Right renal pelvis (tissue), 4 donors: ENCODE data around the gene RAB39B. TPM values are rescaled to one million over a fixed set of nuclear protein-coding genes. Genes with fewer than 3 reads are reported as not detected.

ENCODE experiments used
- DNase-seq, 4 donors: peaks; one replicate each; pipeline ENCODE4 v3.0.0-alpha.2; 2013; ENCODE audit warnings: low read depth in 4 of 4, low spot score in 3 of 4, missing footprints in 1 of 4
- polyA plus RNA-seq, 4 donors: library from polyadenylated mRNA; unstranded; fragments of 120-200 nt; gene quantifications; one replicate each; pipeline ENCODE4 v1.2.1, GENCODE V29; 2013; ENCODE audit not compliant: insufficient read length in 4 of 4

Gene RAB39B
- polyA plus RNA-seq, 4 donors = 2.9 to 3.3 (median 3.2) TPM

- peak; percentile 66 to 82 (median 78) for DNase-seq
These were observed 47.9 kb downstream of the RAB39B start, which contains the start of gene VBP1 for GRCh38 chrX:155216179-155216939. Gene VBP1, plus strand, starts transcription at chrX:155216460. Its CDS starts 23 bp downstream, at chrX:155216483.

- no peak for DNase-seq
These were observed 48.7 kb downstream of the RAB39B start for GRCh38 chrX:155215443-155216178.

DNA sequence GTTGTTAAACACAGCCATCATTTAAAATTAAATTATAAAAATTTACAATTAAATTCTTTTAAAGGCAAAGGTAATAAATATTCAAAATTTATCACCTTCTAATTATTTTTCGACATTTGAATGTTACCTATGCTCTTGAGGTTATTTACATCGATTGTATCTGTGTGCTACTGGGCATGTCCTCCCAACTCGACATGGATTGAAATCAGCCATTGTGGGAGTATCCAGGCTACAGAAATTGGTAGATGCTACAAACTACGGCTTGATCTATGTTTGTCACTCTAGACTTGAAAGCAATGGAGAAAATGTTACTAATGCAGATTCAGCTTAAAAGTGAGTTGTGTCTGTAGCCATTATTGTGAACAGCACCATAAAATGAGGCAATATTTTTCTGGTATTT, 50.6 kb downstream of the RAB39B start:
- DNase-seq = no peak

DNA sequence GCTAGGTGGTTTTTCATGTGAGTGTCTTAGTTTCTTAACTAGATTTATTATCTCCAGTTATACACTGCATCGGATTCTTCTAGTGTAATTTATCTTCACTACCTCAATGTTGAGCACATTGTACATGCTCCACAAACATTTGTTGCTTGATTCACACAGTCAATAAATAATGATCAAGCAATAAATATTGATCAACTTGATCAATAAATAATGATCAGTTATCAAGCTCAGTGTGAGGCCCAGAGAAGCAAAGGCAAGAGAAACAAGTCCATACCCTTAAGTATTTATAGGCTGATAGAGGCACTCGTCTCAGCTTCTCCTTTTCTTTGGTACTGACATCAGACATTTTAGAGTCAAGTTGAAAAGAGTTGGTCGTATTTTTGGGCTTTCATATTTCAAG, 53.1 kb downstream of the RAB39B start:
- no peak for DNase-seq

Other genes starting within 250 kb of the RAB39B start
- 10 to 100 TPM; 13.9 to 18.7 (median 16.0) TPM for gene F8, start 241.8 kb downstream of the RAB39B start, polyA plus RNA-seq
- 100 to 1,000 TPM; 111 to 121 (median 120) TPM for gene FUNDC2, start 237.6 kb downstream of the RAB39B start, polyA plus RNA-seq
- gene CMC4, start 193.4 kb downstream of the RAB39B start, polyA plus RNA-seq = 10 to 100 TPM in 3 of 4 donors, 1 to 10 TPM in 1; 8.6 to 10.7 (median 10.3) TPM
- gene MTCP1, start 193.4 kb downstream of the RAB39B start, polyA plus RNA-seq = 10 to 100 TPM; 19.9 to 27.5 (median 24.5) TPM
- gene BRCC3, start 193.0 kb downstream of the RAB39B start, polyA plus RNA-seq = 10 to 100 TPM; 27.1 to 31.2 (median 29.8) TPM
- 100 to 1,000 TPM in 3 of 4 donors, 10 to 100 TPM in 1; 81.3 to 112 (median 103) TPM for gene VBP1, start 48.0 kb downstream of the RAB39B start, polyA plus RNA-seq
- 1 to 10 TPM; 2.9 to 4.6 (median 3.8) TPM for gene CLIC2, start 70.1 kb upstream of the RAB39B start, polyA plus RNA-seq
- gene F8A2, start 117.6 kb upstream of the RAB39B start, polyA plus RNA-seq = not detected
- gene F8A3, start 194.1 kb upstream of the RAB39B start, polyA plus RNA-seq = 10 to 100 TPM in 2 of 4 donors, 1 to 10 TPM in 2; 6.1 to 13.4 (median 9.3) TPM